SK-N-SH (cell line): ENCODE measurements around the gene CASKIN2. TPM values are rescaled to one million over a fixed set of nuclear protein-coding genes. Genes with fewer than 3 reads are reported as not detected.
A peak's percentile ranks its signal among the peaks of the same experiment; 100 is the strongest.

Experiments used
- CTCF ChIA-PET: fragments of 300-600, 350-600 bp; formaldehyde crosslinking; extraction: SDS; loops from one replicate; lab custom pipeline; 2021; lab: Yijun Ruan, JAX
- POLR2A ChIA-PET: fragments of 350-600 bp; sonication (Branson Sonifier 250); formaldehyde crosslinking; extraction: SDS; loops from one replicate; lab custom pipeline; 2020; ENCODE audit warnings: antibody characterized with exemption, inconsistent platforms; lab: Yijun Ruan, JAX
- DNase-seq: peaks from one replicate; pipeline ENCODE4 v3.0.0; 2012
- H2AFZ ChIP-seq: fragments of 200-600 bp; sonication (generic); 2 replicates; pipeline ENCODE4 v1.8.1; 2016; ENCODE audit warnings: antibody characterized with exemption, mild to moderate bottlenecking, low read depth
- H3F3A ChIP-seq: fragments of 200-600 bp; sonication (generic); replicated peaks from 2 replicates; pipeline ENCODE3; 2016; ENCODE audit warnings: antibody characterized with exemption, mild to moderate bottlenecking; ENCODE audit not compliant: insufficient read depth
- H3K27ac ChIP-seq, 2 experiments: fragments of 200-500 bp in 1 of 2; fragments of 200-600 bp in 1 of 2; sonication (Bioruptor generic) in 1 of 2; sonication (generic), shearing (Covaris generic) in 1 of 2; 2 replicates each; pipeline versions ENCODE4 v1.5.1 to v1.6.1; 2014 to 2016; ENCODE audit warnings: low read depth in 2 of 2, inconsistent platforms in 1 of 2, low read length in 1 of 2, mild to moderate bottlenecking in 1 of 2, mixed read lengths in 1 of 2
- H3K27me3 ChIP-seq: fragments of 200-600 bp; sonication (generic), shearing (Covaris generic); 2 replicates; pipeline ENCODE4 v1.6.1; 2016; ENCODE audit warnings: mixed run types; ENCODE audit not compliant: insufficient read depth
- H3K36me3 ChIP-seq, 2 experiments: fragments of 200-500 bp in 1 of 2; fragments of 200-600 bp in 1 of 2; sonication (Bioruptor generic) in 1 of 2; sonication (generic) in 1 of 2; replicated peaks in 1 of 2; 2 replicates each; pipeline versions ENCODE3 to v1.5.1; 2014 to 2016; ENCODE audit warnings: low read length in 1 of 2, mild to moderate bottlenecking in 1 of 2; ENCODE audit not compliant: insufficient read depth in 2 of 2, control insufficient read depth in 1 of 2
- H3K4me1 ChIP-seq, 2 experiments: fragments of 200-500 bp in 1 of 2; fragments of 200-600 bp in 1 of 2; sonication (Bioruptor generic) in 1 of 2; sonication (generic), shearing (Covaris generic) in 1 of 2; 2 replicates each; pipeline versions ENCODE4 v1.5.1 to v1.6.1; 2014 to 2016; ENCODE audit warnings: low read depth in 1 of 2, low read length in 1 of 2, mixed run types in 1 of 2; ENCODE audit not compliant: insufficient read depth in 2 of 2, control insufficient read depth in 1 of 2
- H3K4me2 ChIP-seq: fragments of 200-600 bp; sonication (generic), shearing (Covaris generic); 2 replicates; pipeline ENCODE4 v1.6.1; 2017; ENCODE audit warnings: mixed run types
- H3K4me3 ChIP-seq, 2 experiments: fragments of 200-500 bp in 1 of 2; fragments of 200-600 bp in 1 of 2; sonication (Bioruptor generic) in 1 of 2; sonication (generic), shearing (Covaris generic) in 1 of 2; 2 replicates each; pipeline versions ENCODE4 v1.5.1 to v1.8.1; 2014 to 2016; ENCODE audit warnings: low read depth in 2 of 2, inconsistent platforms in 1 of 2, low read length in 1 of 2, mild to moderate bottlenecking in 1 of 2, mixed read lengths in 1 of 2, moderate library complexity in 1 of 2
- H3K79me2 ChIP-seq: fragments of 200-600 bp; sonication (generic); 2 replicates; pipeline ENCODE4 v1.8.1; 2017; ENCODE audit warnings: mild to moderate bottlenecking; ENCODE audit not compliant: insufficient read depth
- H3K9ac ChIP-seq: fragments of 200-600 bp; sonication (generic); 2 replicates; pipeline ENCODE4 v1.6.1; 2017; ENCODE audit warnings: mixed run types
- H3K9me2 ChIP-seq: fragments of 200-600 bp; sonication (generic); 2 replicates; pipeline ENCODE4 v1.6.1; 2017; ENCODE audit warnings: mixed run types
- H3K9me3 ChIP-seq: fragments of 200-600 bp; sonication (generic); 2 replicates; pipeline ENCODE4 v1.6.1; 2017; ENCODE audit warnings: mixed run types, mild to moderate bottlenecking, moderate library complexity
- H4K20me1 ChIP-seq: fragments of 200-600 bp; sonication (generic); 2 replicates; pipeline ENCODE4 v1.6.1; 2017; ENCODE audit warnings: mild to moderate bottlenecking, mixed run types; ENCODE audit not compliant: insufficient read depth
- CHD2 ChIP-seq: fragments of 150-350 bp; IDR thresholded peaks from 2 replicates; pipeline ENCODE4 v1.6.1; 2018; ENCODE audit warnings: low read length; ENCODE audit not compliant: partially characterized antibody
- CTCF ChIP-seq: fragments of 200-600 bp; sonication (generic); IDR thresholded peaks from 2 replicates; pipeline ENCODE4 v1.6.1; 2017; ENCODE audit warnings: antibody characterized with exemption, mild to moderate bottlenecking, moderate library complexity
- EP300 ChIP-seq, 2 experiments: IDR thresholded peaks; 2 replicates each; pipeline versions ENCODE4 v1.4.0 to v1.6.1; 2012; ENCODE audit warnings: borderline replicate concordance in 1 of 2, low read depth in 1 of 2, low read length in 1 of 2
- FOSL2 ChIP-seq: IDR thresholded peaks from 2 replicates; pipeline ENCODE4 v1.4.0; 2012; ENCODE audit warnings: low read depth, mild to moderate bottlenecking, moderate library complexity, borderline replicate concordance
- GABPA ChIP-seq: IDR thresholded peaks from 2 replicates; pipeline ENCODE4 v1.4.0; 2012; ENCODE audit warnings: low read depth, mild to moderate bottlenecking
- MEF2A ChIP-seq: IDR thresholded peaks from 2 replicates; pipeline ENCODE4 v1.4.0; 2012; ENCODE audit warnings: low read depth, borderline replicate concordance
- MXI1 ChIP-seq: IDR thresholded peaks from 2 replicates; pipeline ENCODE4 v1.6.1; 2012; ENCODE audit warnings: mild to moderate bottlenecking, low read depth, low read length, improper control_type of control experiment
- NRF1 ChIP-seq: IDR thresholded peaks from 2 replicates; pipeline ENCODE4 v1.6.1; 2012; ENCODE audit warnings: low read depth, mild to moderate bottlenecking, low read length
- PBX3 ChIP-seq: IDR thresholded peaks from 2 replicates; pipeline ENCODE4; 2012
- POLR2AphosphoS5 ChIP-seq: IDR thresholded peaks from 2 replicates; pipeline ENCODE4 v1.6.1; 2012; ENCODE audit warnings: low read depth, low read length
- RAD21 ChIP-seq: IDR thresholded peaks from 2 replicates; pipeline ENCODE4 v1.6.1; 2012; ENCODE audit warnings: mild to moderate bottlenecking, low read length
- SIN3A ChIP-seq: IDR thresholded peaks from 2 replicates; pipeline ENCODE4 v1.6.1; 2012; ENCODE audit warnings: low read depth, mild to moderate bottlenecking, low read length, moderate library complexity, borderline replicate concordance
- SMC3 ChIP-seq: IDR thresholded peaks from 2 replicates; pipeline ENCODE4 v1.6.1; 2012; ENCODE audit warnings: low read depth, low read length, improper control_type of control experiment
- YY1 ChIP-seq: IDR thresholded peaks from 2 replicates; pipeline ENCODE4 v1.4.0; 2012; ENCODE audit warnings: low read depth, mild to moderate bottlenecking
- ZBTB33 ChIP-seq: IDR thresholded peaks from 2 replicates; pipeline ENCODE4 v1.4.0; 2012; ENCODE audit warnings: low read depth, borderline replicate concordance
- WGBS: methylation state at CpG from one replicate; pipeline ENCODE4 v1.1.6; 2017; ENCODE audit warnings: low lambda C conversion rate; 5-methylcytosine and 5-hydroxymethylcytosine counted together
- polyA plus RNA-seq, 3 experiments: library from polyadenylated mRNA; depleted of rRNA; stranded (reverse); fragments of >200 nt; gene quantifications; 2 replicates each; pipeline ENCODE4 v1.2.3, GENCODE V29; 2012
- TF ChIP-seq, protein P1 (sequence below): IDR thresholded peaks from 2 replicates; pipeline ENCODE4 v1.4.0; 2012; ENCODE audit warnings: low read depth
- TF ChIP-seq, protein P2 (sequence below): IDR thresholded peaks from 2 replicates; pipeline ENCODE4 v1.6.1; 2012; ENCODE audit warnings: mild to moderate bottlenecking, low read depth, low read length, moderate library complexity

Gene CASKIN2
- 5.2 and 6.5 TPM in 2 replicates for polyA plus RNA-seq (2012; rRNA removed)
- polyA plus RNA-seq (2012; cell fraction: cytosol; rRNA removed) = 2.3 and 4.5 TPM in 2 replicates
- polyA plus RNA-seq (2012; cell fraction: nucleus; rRNA removed) = 18.8 and 32.9 TPM in 2 replicates

- Histone ChIP-seq H3K4me3 (peak within 1 kb of the TSS; percentile 81 to 98), H4K20me1 (peaks cover 30% of the 10 kb centered on the region), H3K27ac (peak within 1 kb of the TSS; percentile 45 to 88; a peak in 3 of 4 replicates), H3F3A (no peaks in the 10 kb centered on the region), H3K4me2 (peak within 1 kb of the TSS; percentile 100), H3K9me2 (no peaks in the 10 kb centered on the region), H2AFZ (peak within 1 kb of the TSS; percentile 98), H3K36me3 (peaks cover 10% of the 10 kb centered on the region in 2 experiments), H3K4me1 (peaks cover 0 to 33% of the 10 kb centered on the region in 2 experiments; a peak in 1 of 4 replicates), H3K9ac (peak within 1 kb of the TSS; percentile 78), H3K27me3 (no peaks in the 10 kb centered on the region), H3K79me2 (peaks cover 24% of the 10 kb centered on the region; the same call in 1 of the 2 replicates), H3K9me3 (no peaks in the 10 kb centered on the region)
- CTCF ChIA-PET = interaction anchor here (0.6 to 4.2 kb wide), 54 partner anchors 8 to 557 kb away, joined by 3 to 37 read pairs (median 4); partner anchors contain the start of genes GGA3, GRB2, LLGL2 and MIF4GD
- POLR2A ChIA-PET = interaction anchor here (0.7 to 1.6 kb wide), 7 partner anchors 10 to 258 kb away, joined by 3 to 24 read pairs (median 4); partner anchors contain the start of genes GGA3, GRB2, LLGL2 and MRPS7
- under 1% methylated on average over 46 of the region's 78 CpGs for WGBS
- DNase-seq = peak; percentile 100
- TF ChIP-seq CTCF (peak; percentile 100), MXI1 (peak; percentile 30; the same call in 1 of the 2 replicates), YY1 (no peak), NRF1 (peak; percentile 67), FOSL2 (no peak), EP300 (IDR thresholded peaks at IDR 0.05; ENCODE audit: borderline replicate concordance in 1 of 2, low read depth in 1 of 2, low read length in 1 of 2) (no peak; a peak in 1 of 4 replicates), SIN3A (peak; percentile 88), SMC3 (peak; percentile 70), MEF2A (no peak), GABPA (peak; percentile 80), ZBTB33 (peak; percentile 39; the same call in 1 of the 2 replicates), RAD21 (peak; percentile 71), CHD2 (peak; percentile 36), POLR2AphosphoS5 (no peak), PBX3 (peak; percentile 99)
- TF ChIP-seq, protein P1, sequence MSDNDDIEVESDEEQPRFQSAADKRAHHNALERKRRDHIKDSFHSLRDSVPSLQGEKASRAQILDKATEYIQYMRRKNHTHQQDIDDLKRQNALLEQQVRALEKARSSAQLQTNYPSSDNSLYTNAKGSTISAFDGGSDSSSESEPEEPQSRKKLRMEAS = peak; percentile 48
- TF ChIP-seq, protein P2, sequence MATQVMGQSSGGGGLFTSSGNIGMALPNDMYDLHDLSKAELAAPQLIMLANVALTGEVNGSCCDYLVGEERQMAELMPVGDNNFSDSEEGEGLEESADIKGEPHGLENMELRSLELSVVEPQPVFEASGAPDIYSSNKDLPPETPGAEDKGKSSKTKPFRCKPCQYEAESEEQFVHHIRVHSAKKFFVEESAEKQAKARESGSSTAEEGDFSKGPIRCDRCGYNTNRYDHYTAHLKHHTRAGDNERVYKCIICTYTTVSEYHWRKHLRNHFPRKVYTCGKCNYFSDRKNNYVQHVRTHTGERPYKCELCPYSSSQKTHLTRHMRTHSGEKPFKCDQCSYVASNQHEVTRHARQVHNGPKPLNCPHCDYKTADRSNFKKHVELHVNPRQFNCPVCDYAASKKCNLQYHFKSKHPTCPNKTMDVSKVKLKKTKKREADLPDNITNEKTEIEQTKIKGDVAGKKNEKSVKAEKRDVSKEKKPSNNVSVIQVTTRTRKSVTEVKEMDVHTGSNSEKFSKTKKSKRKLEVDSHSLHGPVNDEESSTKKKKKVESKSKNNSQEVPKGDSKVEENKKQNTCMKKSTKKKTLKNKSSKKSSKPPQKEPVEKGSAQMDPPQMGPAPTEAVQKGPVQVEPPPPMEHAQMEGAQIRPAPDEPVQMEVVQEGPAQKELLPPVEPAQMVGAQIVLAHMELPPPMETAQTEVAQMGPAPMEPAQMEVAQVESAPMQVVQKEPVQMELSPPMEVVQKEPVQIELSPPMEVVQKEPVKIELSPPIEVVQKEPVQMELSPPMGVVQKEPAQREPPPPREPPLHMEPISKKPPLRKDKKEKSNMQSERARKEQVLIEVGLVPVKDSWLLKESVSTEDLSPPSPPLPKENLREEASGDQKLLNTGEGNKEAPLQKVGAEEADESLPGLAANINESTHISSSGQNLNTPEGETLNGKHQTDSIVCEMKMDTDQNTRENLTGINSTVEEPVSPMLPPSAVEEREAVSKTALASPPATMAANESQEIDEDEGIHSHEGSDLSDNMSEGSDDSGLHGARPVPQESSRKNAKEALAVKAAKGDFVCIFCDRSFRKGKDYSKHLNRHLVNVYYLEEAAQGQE = peak; percentile 99
Measured at GRCh38 chr17:75515496-75516254, at the start of gene CASKIN2. TSS of gene CASKIN2 (minus strand) at chr17:75515537. CDS start at chr17:75513804, 1,733 bp downstream.
